A673 (cell line): ENCODE results near the gene CCDC78.

Experiments
- EZH2 ChIP-seq: fragments of 200-600 bp; sonication (generic); IDR thresholded peaks from 2 replicates; pipeline ENCODE4 v1.6.1; 2017; ENCODE audit warnings: borderline replicate concordance, low read depth, mild to moderate bottlenecking, mixed read lengths, antibody characterized with exemption, low read length; ENCODE audit not compliant: poor library complexity, severe bottlenecking
- TF ChIP-seq, protein P1 (sequence below): fragments of 300-800, 200-600 bp; sonication (generic); conservative IDR thresholded peaks from 2 replicates; pipeline ENCODE4 v1.5.1; 2017; ENCODE audit warnings: low read depth, mild to moderate bottlenecking, antibody characterized with exemption, low read length, moderate library complexity, mixed read lengths

DNA sequence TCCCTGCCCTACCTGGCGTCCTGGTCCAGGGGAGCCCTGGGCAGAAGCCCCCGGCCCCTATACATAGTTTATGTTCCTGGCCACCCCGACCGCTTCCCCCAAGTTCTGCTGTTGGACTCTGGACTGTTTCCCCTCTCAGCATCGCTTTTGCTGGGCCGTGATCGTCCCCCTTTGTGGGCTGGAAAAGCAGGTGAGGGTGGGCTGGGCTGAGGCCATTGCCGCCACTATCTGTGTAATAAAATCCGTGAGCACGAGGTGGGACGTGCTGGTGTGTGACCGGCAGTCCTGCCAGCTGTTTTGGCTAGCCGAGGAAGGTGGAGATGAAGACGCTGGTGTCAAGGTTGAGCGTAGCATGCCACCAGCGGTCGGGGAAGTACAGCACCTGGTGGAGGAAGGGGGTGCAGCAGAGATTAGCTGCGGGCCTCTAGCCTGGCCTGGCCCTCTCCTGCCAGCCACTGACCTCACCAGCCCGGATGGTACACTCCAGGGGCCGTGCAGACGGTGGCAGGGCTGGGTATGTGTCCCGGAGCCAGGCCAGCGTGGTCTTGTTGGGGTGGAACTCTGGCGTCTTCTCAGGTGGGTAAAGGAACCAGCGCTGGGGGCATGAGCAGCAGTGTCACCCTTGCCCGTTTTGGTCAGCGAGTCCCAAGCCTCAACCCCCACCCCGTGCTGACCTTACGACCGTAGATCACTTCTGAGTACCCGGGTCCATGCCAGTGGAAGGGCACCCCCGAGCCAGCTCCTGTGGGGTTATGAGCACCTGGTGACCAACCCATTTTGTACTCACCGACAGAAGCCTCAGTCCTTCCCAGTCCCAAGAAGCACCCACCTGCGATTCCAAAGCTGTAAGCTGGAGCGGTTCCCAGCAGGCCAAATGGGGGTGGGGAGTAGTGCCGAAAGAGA lies 43.5 kb downstream of the CCDC78 start:
- TF ChIP-seq, protein P1, sequence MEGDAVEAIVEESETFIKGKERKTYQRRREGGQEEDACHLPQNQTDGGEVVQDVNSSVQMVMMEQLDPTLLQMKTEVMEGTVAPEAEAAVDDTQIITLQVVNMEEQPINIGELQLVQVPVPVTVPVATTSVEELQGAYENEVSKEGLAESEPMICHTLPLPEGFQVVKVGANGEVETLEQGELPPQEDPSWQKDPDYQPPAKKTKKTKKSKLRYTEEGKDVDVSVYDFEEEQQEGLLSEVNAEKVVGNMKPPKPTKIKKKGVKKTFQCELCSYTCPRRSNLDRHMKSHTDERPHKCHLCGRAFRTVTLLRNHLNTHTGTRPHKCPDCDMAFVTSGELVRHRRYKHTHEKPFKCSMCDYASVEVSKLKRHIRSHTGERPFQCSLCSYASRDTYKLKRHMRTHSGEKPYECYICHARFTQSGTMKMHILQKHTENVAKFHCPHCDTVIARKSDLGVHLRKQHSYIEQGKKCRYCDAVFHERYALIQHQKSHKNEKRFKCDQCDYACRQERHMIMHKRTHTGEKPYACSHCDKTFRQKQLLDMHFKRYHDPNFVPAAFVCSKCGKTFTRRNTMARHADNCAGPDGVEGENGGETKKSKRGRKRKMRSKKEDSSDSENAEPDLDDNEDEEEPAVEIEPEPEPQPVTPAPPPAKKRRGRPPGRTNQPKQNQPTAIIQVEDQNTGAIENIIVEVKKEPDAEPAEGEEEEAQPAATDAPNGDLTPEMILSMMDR, result no peak
- no peak for TF ChIP-seq EZH2
